Activated naive CD4-positive, alpha-beta T cell treated with anti-CD3 and anti-CD28 coated beads, Interleukin-2, amount 50 U/mL, for 24 hours (primary cell): ENCODE measurements around the gene C5.
"Not testable (repeated sequence)": the region's sequence is repeated elsewhere in the genome, so short reads cannot be mapped to it uniquely, and the experiment has no call there.

Experiments
- H3K27ac Mint-ChIP-seq: one replicate; pipeline ENCODE4 v1.8.0; 2021; ENCODE audit warnings: mild to moderate bottlenecking, mixed read lengths
- H3K27me3 Mint-ChIP-seq: one replicate; pipeline ENCODE4 v1.8.0; 2021; ENCODE audit warnings: mixed read lengths
- H3K36me3 Mint-ChIP-seq: one replicate; pipeline ENCODE4 v1.8.0; 2021; ENCODE audit warnings: mixed read lengths
- H3K4me1 Mint-ChIP-seq: one replicate; pipeline ENCODE4 v1.8.0; 2021; ENCODE audit warnings: mixed read lengths
- H3K4me3 Mint-ChIP-seq: one replicate; pipeline ENCODE4 v1.8.0; 2021; ENCODE audit warnings: mild to moderate bottlenecking, mixed read lengths
- H3K9me3 Mint-ChIP-seq: one replicate; pipeline ENCODE4 v1.8.0; 2021; ENCODE audit warnings: mixed read lengths

Gene C5

DNA sequence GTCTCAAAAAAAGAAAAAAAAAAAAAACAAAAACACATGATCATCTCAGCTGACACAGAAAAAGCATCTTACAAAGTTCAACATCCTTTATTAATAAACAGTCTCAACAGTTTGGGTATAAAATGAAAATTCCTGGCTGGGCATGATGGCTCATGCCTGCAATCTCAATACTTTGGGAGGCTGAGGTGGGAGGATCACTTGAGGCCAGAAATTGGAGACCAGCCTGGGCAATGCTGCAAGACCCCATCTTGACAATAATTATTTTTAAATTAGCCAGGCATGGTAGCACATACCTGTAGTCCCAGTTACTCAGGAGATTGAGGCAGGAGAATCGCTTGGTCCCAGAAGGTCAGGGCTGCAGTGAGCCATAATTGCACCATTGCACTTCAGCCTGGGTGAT, 16.8 kb upstream of the C5 start:
- peaks cover 6% of the 10 kb centered on the region for H3K36me3 Mint-ChIP-seq
- no peaks in the 10 kb centered on the region for H3K27me3 Mint-ChIP-seq
- no peak overlapping the region for H3K4me3 Mint-ChIP-seq

DNA sequence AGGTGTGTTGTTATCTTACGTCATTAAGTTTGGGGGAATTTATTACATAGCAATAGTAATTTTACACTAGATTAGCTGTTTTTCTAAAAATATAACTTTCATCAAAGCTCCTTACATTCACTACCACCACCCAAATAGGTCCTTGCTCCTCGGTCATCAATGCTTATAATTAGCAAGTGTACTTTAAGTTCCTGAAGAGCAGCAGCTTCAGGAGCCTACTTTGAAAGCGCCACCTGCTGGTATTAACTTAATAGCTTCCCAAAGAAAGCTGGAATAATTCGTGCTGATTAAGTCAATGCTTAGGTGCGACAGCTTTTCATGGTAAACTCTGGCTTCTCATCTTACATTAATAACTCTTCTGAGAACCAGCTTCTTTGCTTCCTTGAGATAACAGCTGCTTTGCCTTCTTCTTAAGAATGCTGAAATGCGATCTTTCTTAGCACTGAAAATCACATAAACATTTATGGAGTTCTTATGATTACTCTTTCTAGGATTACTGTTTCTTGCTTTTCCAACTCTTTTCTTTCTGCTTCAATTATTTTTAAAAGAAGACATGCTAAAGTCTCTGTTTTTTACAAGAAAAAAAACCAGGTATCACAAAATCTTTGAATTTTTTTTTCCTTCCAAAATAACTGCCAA, 10.0 kb upstream of the C5 start:
- Mint-ChIP-seq H3K9me3 (no peaks in the 10 kb centered on the region), H3K4me3 (no peak overlapping the region), H3K4me1 (peaks cover 16% of the 10 kb centered on the region), H3K27ac (no peak overlapping the region), H3K36me3 (peaks cover 6% of the 10 kb centered on the region), H3K27me3 (no peaks in the 10 kb centered on the region)

More for the DNA sequence above, 16.8 kb upstream of the C5 start:
- Mint-ChIP-seq H3K4me1 (peaks cover 27% of the 10 kb centered on the region), H3K27ac (no peak overlapping the region), H3K9me3 (peaks cover 8% of the 10 kb centered on the region)

DNA sequence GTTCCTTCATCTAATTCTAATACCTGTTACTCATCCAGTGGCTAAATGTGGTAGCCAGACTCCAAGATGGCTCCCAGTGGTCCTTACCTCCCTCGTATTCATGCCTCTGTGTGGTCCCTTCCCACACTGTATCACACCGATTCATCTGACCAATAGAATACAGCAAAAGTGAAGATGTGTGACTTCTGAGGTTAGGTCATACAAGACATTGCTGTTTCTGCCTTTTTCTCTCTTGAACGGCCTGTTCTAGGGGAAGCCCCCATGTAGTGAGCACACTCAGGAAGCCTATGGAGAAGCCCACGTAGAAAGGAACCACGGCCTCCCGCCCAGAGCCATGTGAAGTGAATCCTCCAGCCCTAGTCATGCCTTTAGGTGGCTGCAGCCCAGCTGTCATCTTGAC, 9.4 kb upstream of the C5 start:
- Mint-ChIP-seq H3K27me3 (no peaks in the 10 kb centered on the region), H3K4me3 (no peak overlapping the region), H3K9me3 (no peaks in the 10 kb centered on the region), H3K27ac (no peak overlapping the region), H3K4me1 (peaks cover 16% of the 10 kb centered on the region), H3K36me3 (peaks cover 8% of the 10 kb centered on the region)

DNA sequence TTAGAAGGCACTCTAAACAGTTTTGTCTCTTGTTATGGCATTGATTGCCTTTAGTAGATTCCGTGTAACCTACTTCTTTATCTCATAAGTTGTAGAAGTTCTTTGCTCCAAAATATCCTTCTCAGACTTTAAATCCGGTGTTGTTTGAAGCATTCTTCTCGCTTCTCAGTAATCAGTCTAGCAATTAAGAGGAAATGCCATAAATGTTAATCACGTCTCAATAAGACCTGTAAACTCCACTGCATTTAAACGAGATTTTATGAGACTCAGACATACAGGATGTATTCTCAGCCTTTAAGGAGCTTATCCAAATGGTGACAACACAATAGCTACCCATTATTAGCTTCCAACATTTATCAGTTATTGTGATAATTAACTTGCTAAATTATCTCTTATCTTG, 7.7 kb upstream of the C5 start:
- Mint-ChIP-seq H3K9me3 (no peaks in the 10 kb centered on the region), H3K27ac (no peak overlapping the region), H3K4me1 (peaks cover 10% of the 10 kb centered on the region), H3K27me3 (no peaks in the 10 kb centered on the region), H3K36me3 (peaks cover 8% of the 10 kb centered on the region), H3K4me3 (no peak overlapping the region)

DNA sequence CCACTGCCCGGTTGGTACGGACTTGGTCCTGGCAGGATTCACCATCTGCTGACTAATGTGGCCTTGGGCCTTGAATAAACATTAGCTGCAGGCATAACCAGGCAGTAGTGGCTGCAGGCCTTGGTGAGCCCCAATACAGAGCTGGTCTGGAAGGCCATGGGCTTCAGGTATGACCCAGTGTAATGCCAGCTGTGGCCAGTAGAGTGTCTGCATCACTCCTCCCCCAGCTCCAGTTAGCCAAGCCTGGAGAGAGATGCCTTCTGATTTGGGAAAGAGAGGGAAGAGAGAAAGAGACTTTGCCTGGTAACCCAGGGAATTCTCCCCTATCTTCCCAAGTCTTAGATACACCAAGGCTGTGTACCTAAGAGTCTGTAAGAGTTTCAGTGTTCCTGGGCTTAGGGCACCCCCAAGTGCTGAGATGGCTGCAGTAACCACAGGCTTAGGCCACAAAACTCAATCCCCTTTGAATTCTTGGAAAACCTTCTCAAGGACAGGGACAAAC, 5.6 kb upstream of the C5 start:
- no peaks in the 10 kb centered on the region for H3K27me3 Mint-ChIP-seq
- peaks cover 8% of the 10 kb centered on the region for H3K36me3 Mint-ChIP-seq
- no peaks in the 10 kb centered on the region for H3K4me1 Mint-ChIP-seq
- no peaks in the 10 kb centered on the region for H3K9me3 Mint-ChIP-seq
- H3K4me3 Mint-ChIP-seq: no peak overlapping the region
- H3K27ac Mint-ChIP-seq: no peak overlapping the region

DNA sequence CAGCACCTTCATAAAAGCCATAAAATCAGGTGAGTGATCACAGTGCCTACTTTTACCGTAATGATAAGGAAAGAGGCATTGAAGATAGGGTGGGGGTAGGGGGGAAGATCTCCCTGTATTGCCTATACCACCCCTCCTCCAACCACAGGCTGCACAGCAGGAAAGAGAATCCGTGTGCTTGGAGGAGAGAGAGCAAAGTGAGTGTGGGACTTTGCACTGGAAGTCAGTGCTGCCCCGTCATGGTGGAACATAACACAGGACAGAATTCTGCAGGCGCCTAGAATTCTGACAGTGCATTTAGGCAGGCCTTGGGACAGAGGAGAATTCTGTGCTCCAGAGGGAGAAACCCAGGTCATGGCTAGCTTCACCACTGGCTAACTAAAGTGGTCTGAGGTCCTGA, 3.5 kb upstream of the C5 start:
- H3K9me3 Mint-ChIP-seq: no peaks in the 10 kb centered on the region
- H3K27ac Mint-ChIP-seq: no peak overlapping the region
- peaks cover 8% of the 10 kb centered on the region for H3K36me3 Mint-ChIP-seq
- H3K4me3 Mint-ChIP-seq: no peak overlapping the region
- H3K4me1 Mint-ChIP-seq: no peaks in the 10 kb centered on the region
- no peaks in the 10 kb centered on the region for H3K27me3 Mint-ChIP-seq

DNA sequence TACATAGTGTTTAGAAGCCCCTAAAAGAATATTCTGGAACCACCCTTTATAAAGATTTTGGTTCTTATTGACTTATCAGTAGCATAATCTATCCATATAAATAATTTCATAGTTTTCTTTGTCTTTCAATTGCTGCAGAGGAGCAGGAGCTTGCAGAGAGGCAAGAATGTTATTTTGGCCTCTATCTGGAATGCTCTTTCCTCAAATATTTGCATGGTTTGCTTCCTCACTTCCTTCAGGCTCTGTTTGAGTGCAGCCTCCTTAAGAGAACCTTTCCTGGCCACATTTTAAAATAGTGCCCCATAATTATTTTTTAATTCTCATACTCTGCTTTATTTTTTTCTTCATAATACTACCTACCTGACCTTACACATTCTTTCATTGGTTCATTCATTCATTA, 1.5 kb downstream of the C5 start:
- Mint-ChIP-seq H3K27ac (no peak overlapping the region), H3K4me1 (no peaks in the 10 kb centered on the region), H3K36me3 (no peaks in the 10 kb centered on the region), H3K27me3 (no peaks in the 10 kb centered on the region), H3K4me3 (no peak overlapping the region), H3K9me3 (no peaks in the 10 kb centered on the region)

DNA sequence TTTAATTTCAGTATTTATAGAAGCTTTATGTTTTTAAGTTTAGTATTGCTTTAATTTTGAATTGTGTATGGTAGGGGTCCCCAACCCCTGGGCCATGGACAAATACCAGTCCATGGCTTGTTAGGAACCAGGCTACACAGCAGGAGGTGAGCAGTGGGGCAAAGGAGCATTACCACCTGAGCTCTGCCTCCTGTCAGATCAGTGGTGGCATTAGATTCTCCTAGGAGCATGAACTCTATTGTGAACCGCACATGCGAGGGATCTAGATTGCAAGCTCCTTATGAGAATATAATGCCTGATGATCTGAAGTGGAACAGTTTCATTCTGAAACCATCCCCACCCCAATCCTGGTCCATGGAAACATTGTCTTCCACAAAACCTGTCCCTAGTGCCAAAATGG, 1.9 kb downstream of the C5 start:
- Mint-ChIP-seq H3K9me3 (no peaks in the 10 kb centered on the region), H3K4me1 (no peaks in the 10 kb centered on the region), H3K36me3 (no peaks in the 10 kb centered on the region), H3K27ac (no peak overlapping the region), H3K4me3 (no peak overlapping the region), H3K27me3 (no peaks in the 10 kb centered on the region)

DNA sequence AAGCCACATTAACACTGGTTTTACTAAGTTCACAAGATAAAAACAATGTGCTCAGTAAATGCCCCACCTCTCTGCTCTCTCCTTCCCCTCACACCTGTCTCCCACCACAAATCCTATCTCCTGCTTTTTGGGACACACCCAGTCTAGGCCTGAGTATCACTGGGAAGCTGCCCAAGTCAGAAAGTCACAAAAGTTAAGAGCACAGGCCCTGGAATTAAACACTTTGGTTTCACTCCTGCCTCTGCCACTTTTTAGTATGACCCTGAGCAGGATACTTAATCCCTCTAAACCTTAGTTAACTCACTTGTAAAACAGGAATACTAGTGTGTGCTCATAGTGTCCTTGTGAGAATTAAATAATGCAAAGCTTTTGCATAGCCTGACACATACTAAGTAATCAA, 11.3 kb downstream of the C5 start:
- Mint-ChIP-seq H3K36me3 (peaks cover 5% of the 10 kb centered on the region), H3K27ac (no peak overlapping the region), H3K4me3 (no peak overlapping the region), H3K27me3 (no peaks in the 10 kb centered on the region), H3K9me3 (peaks cover 4% of the 10 kb centered on the region), H3K4me1 (no peaks in the 10 kb centered on the region)

DNA sequence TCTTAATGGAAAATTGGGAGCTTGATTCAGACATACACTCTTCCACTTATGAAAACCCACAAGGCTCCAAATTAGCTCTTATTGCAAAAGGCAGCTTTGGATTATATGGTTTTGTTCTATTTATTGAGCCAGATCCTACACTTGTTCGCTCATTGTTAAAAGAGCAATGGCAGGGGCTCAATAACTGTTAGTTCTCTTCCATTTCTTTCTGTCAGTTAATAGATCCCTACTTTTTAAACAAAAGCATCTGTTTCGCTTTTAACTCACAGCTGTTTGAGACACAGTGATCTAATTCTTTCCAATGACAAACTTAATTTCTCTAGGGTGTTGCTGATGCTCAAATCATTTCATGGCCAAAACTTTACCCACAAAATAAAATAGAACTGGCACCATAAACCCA, 11.7 kb downstream of the C5 start:
- Mint-ChIP-seq H3K36me3 (peaks cover 5% of the 10 kb centered on the region), H3K9me3 (peaks cover 4% of the 10 kb centered on the region), H3K4me1 (no peaks in the 10 kb centered on the region), H3K27me3 (no peaks in the 10 kb centered on the region), H3K4me3 (no peak overlapping the region), H3K27ac (no peak overlapping the region)

DNA sequence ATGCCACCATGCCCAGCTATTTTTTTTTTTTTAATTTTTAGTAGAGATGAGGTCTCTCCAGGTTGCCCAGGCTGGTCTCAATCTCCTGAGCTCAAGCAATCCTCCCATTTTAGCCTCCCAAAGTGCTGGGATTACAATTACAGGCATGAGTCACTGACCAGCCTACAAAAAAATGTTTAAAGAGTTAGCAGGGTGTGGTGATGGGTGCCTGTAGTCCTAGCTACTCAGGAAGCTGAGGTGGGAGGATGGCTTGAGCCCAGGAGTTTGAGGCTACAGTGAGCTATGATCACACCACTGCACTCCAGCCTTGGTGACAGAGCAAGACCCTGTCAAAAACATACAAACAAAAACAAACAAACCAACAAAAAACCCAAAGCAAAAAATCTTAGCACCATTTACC, 14.4 kb downstream of the C5 start:
- H3K4me1 Mint-ChIP-seq, H3K36me3 Mint-ChIP-seq, H3K27ac Mint-ChIP-seq, H3K4me3 Mint-ChIP-seq, H3K9me3 Mint-ChIP-seq, H3K27me3 Mint-ChIP-seq: not testable (repeated sequence)

DNA sequence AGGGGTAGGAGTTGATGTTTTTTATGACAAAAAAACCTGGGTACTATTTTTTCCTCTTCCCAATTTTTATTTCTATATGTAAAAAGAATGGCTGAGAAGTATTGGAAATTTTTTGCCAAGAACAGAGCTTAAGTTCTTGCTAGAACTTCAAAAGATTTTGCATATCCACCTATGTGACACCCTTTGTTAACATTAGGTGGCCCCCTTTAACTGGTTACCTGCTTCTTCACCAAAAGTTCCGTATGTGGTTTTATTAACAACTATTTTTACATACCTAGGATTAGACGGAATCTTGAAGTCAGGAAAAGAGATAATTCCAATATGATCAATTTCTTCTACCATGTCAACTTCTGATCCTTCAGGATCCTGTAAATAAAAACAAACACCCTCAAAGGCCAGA, 15.5 kb downstream of the C5 start:
- no peak overlapping the region for H3K27ac Mint-ChIP-seq
- H3K36me3 Mint-ChIP-seq: peaks cover 5% of the 10 kb centered on the region
- H3K4me1 Mint-ChIP-seq: no peaks in the 10 kb centered on the region
- no peaks in the 10 kb centered on the region for H3K27me3 Mint-ChIP-seq
- no peak overlapping the region for H3K4me3 Mint-ChIP-seq
- H3K9me3 Mint-ChIP-seq: peaks cover 4% of the 10 kb centered on the region

DNA sequence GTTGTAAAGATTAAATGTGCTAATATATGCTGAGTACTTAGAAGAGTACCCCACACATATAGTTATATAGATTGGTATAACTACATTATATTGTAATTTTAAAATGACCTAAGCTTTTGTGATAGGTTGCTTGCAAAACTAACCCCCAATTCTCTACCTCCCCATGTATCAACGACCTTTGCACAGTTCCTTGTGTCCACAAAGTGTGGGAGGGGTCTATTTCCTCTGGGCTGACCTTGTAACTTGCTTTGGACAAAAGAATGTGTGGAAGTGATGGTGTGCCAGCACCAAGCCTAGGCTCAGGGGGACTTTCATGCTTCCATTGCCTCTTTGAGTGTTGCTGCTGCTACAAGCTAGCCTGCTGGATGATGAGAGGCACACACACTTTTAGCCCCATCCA, 20.6 kb downstream of the C5 start:
- Mint-ChIP-seq H3K4me3 (no peak overlapping the region), H3K36me3 (peaks cover 3% of the 10 kb centered on the region), H3K9me3 (no peaks in the 10 kb centered on the region), H3K27ac (no peak overlapping the region), H3K4me1 (no peaks in the 10 kb centered on the region), H3K27me3 (peaks cover 1% of the 10 kb centered on the region)

DNA sequence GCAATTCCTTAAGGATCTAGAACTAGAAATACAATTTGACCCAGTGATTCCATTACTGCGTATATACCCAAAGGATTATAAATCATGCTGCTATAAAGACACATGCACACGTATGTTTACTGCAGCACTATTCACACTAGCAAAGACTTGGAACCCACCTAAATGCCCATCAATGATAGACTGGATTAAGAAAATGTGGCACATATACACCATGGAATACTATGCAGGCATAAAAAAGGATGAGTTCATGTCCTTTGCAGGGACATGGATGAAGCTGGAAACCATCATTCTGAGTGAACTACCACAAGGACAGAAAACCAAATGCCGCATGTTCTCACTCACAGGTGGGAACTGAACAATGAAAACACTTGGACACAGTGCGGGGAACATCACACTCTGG, 21.8 kb downstream of the C5 start:
- not testable (repeated sequence) for H3K27ac Mint-ChIP-seq, H3K4me1 Mint-ChIP-seq, H3K27me3 Mint-ChIP-seq, H3K4me3 Mint-ChIP-seq, H3K9me3 Mint-ChIP-seq, H3K36me3 Mint-ChIP-seq

DNA sequence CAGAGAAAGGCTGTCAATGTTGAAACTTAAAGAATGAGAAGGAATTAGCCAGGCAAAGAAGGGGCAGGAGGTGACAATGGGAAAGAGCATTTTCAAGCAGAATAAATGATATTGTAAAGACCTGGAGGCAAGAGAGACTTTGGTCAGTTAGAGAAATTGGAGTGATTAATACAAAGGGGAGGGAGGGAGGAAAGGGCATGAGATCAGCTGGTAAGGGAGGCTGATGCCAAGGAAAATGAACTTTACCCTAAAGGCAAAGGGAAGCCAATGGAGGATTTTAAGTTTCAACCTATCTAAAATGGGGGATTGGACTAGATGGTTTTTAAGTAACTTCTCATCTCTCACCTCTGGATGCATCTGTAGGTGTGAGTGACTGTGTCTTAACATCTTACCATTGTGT, 23.3 kb downstream of the C5 start:
- Mint-ChIP-seq H3K9me3 (no peaks in the 10 kb centered on the region), H3K4me1 (no peaks in the 10 kb centered on the region), H3K27ac (no peak overlapping the region), H3K36me3 (peaks cover 3% of the 10 kb centered on the region), H3K27me3 (peaks cover 1% of the 10 kb centered on the region), H3K4me3 (no peak overlapping the region)

DNA sequence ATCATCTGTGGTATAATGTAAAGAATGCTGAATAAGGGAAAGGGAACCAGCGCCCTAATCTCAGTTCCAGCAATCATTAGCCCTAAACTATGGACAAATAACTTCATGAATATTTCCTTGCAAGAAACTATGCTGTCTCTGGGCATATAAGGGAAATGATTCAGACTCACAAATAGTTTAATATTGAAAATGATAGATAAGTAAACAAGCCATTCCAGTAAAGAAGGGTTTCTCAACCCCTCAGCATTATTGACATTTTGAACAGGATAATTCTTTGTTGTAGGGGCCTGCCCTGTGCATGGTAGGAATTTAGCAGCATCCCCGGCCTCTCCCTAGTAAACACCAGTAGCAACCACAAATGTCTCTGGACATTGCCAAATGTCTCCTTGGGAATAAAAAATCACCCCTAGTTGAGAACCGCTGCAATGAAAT, 23.8 kb downstream of the C5 start:
- H3K9me3 Mint-ChIP-seq: no peaks in the 10 kb centered on the region

DNA sequence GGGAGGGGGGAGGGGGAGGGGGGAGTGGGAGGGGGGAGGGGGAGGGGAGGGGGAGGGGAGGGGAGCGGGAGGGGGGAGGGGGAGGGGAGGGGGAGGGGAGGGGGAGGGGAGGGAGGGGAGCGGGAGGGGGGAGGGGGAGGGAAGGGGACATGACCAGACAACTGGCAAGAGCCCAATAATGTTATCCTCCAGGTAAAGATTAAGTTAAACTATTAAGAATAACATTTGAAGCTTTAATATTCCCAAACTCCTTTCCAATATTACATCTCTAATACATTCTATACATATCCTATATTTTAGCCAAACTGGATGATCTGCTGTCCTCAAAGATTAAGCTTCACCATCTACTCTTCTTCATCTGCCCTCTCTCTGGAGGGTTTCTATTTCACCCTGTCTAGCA, 25.8 kb downstream of the C5 start:
- H3K36me3 Mint-ChIP-seq: peaks cover 6% of the 10 kb centered on the region
- H3K4me3 Mint-ChIP-seq: no peak overlapping the region

More for the DNA sequence above, 23.8 kb downstream of the C5 start:
- Mint-ChIP-seq H3K36me3 (peaks cover 3% of the 10 kb centered on the region), H3K4me3 (no peak overlapping the region), H3K4me1 (no peaks in the 10 kb centered on the region), H3K27ac (no peak overlapping the region), H3K27me3 (peaks cover 1% of the 10 kb centered on the region)

More for the DNA sequence above, 25.8 kb downstream of the C5 start:
- H3K9me3 Mint-ChIP-seq: no peaks in the 10 kb centered on the region
- H3K4me1 Mint-ChIP-seq: no peaks in the 10 kb centered on the region
- no peak overlapping the region for H3K27ac Mint-ChIP-seq
- H3K27me3 Mint-ChIP-seq: peaks cover 1% of the 10 kb centered on the region
